Muscle of arm (tissue), 14 donors: Measurements from ENCODE around the gene CCNG2. TPM values are rescaled to one million over a fixed set of nuclear protein-coding genes. Genes with fewer than 3 reads are reported as not detected.
"Not testable (repeated sequence)": the region's sequence is repeated elsewhere in the genome, so short reads cannot be mapped to it uniquely, and the experiment has no call there.

Experiments
- DNase-seq: peaks from one replicate; pipeline ENCODE4 v3.0.0-alpha.2; 2013
- long read RNA-seq, 11 donors: transcript quantifications; one replicate each; lab custom pipeline, GENCODE V29; 2026
- polyA plus RNA-seq, 12 donors: library from polyadenylated mRNA; unstranded; fragments of 120-200 nt; gene quantifications; one replicate each; pipeline ENCODE4 v1.2.1, GENCODE V29; 2013; ENCODE audit not compliant: insufficient read length in 12 of 12

The CCNG2 gene
- 100 to 1,000 TPM in 10 of 12 donors, 10 to 100 TPM in 1, not detected in 1; 82.7 to 184 (median 135) TPM for polyA plus RNA-seq
- long read RNA-seq, donor 1, full-length matches to known transcripts: 28 of 362 reads
- long read RNA-seq, donor 1, partial matches to known transcripts: 326 of 362 reads
- long read RNA-seq, donor 1, other reads (novel, unspliced or antisense): 8 of 362 reads
- long read RNA-seq, donor 2, full-length matches to known transcripts: 41 of 48 reads
- long read RNA-seq, donor 2, partial matches to known transcripts: 0 of 48 reads
- long read RNA-seq, donor 2, other reads (novel, unspliced or antisense): 7 of 48 reads
- long read RNA-seq, donor 3, full-length matches to known transcripts: 6 of 69 reads
- long read RNA-seq, donor 3, partial matches to known transcripts: 63 of 69 reads
- long read RNA-seq, donor 3, other reads (novel, unspliced or antisense): 0 of 69 reads
- long read RNA-seq, donor 4, full-length matches to known transcripts: 9 of 9 reads
- long read RNA-seq, donor 4, partial matches to known transcripts: 0 of 9 reads
- long read RNA-seq, donor 4, other reads (novel, unspliced or antisense): 0 of 9 reads
- long read RNA-seq, donor 5, full-length matches to known transcripts: 36 of 79 reads
- long read RNA-seq, donor 5, partial matches to known transcripts: 33 of 79 reads
- long read RNA-seq, donor 5, other reads (novel, unspliced or antisense): 10 of 79 reads
- long read RNA-seq, donor 6, full-length matches to known transcripts: 14 of 14 reads
- long read RNA-seq, donor 6, partial matches to known transcripts: 0 of 14 reads
- long read RNA-seq, donor 6, other reads (novel, unspliced or antisense): 0 of 14 reads
- long read RNA-seq, donor 7, full-length matches to known transcripts: 5 of 5 reads
- long read RNA-seq, donor 7, partial matches to known transcripts: 0 of 5 reads
- long read RNA-seq, donor 7, other reads (novel, unspliced or antisense): 0 of 5 reads
- long read RNA-seq, donor 8, full-length matches to known transcripts: 39 of 50 reads
- long read RNA-seq, donor 8, partial matches to known transcripts: 0 of 50 reads
- long read RNA-seq, donor 8, other reads (novel, unspliced or antisense): 11 of 50 reads
- long read RNA-seq, donor 9, full-length matches to known transcripts: 12 of 74 reads
- long read RNA-seq, donor 9, partial matches to known transcripts: 62 of 74 reads
- long read RNA-seq, donor 9, other reads (novel, unspliced or antisense): 0 of 74 reads
- long read RNA-seq, donor 10, full-length matches to known transcripts: 24 of 173 reads
- long read RNA-seq, donor 10, partial matches to known transcripts: 142 of 173 reads
- long read RNA-seq, donor 10, other reads (novel, unspliced or antisense): 7 of 173 reads
- long read RNA-seq, donor 11, full-length matches to known transcripts: 26 of 40 reads
- long read RNA-seq, donor 11, partial matches to known transcripts: 0 of 40 reads
- long read RNA-seq, donor 11, other reads (novel, unspliced or antisense): 14 of 40 reads

GRCh38 chr4:77156912-77157858, at the start of gene CCNG2:
Gene CCNG2, plus strand, starts transcription at chr4:77157207. Its CDS starts 1,326 bp downstream, at chr4:77158533.
- peak; percentile 97 for DNase-seq

- DNase-seq: no peak
Observed at GRCh38 chr4:77110730-77111129, 46.3 kb upstream of the CCNG2 start.

- no peak for DNase-seq
Observed at GRCh38 chr4:77113069-77113468, 43.9 kb upstream of the CCNG2 start.

- no peak for DNase-seq
Observed at GRCh38 chr4:77117721-77118120, 39.3 kb upstream of the CCNG2 start.

- no peak for DNase-seq
Observed at GRCh38 chr4:77120886-77121508, 36.0 kb upstream of the CCNG2 start.

GRCh38 chr4:77121736-77122240, 35.2 kb upstream of the CCNG2 start:
- DNase-seq: no peak

- no peak for DNase-seq
Observed at GRCh38 chr4:77122656-77123055, 34.4 kb upstream of the CCNG2 start.

- no peak for DNase-seq
Observed at GRCh38 chr4:77123411-77123810, 33.6 kb upstream of the CCNG2 start.

GRCh38 chr4:77124576-77124975, 32.4 kb upstream of the CCNG2 start:
- no peak for DNase-seq

GRCh38 chr4:77125961-77126360, 31.0 kb upstream of the CCNG2 start:
- no peak for DNase-seq

- no peak for DNase-seq
Observed at GRCh38 chr4:77126809-77127208, 30.2 kb upstream of the CCNG2 start.

GRCh38 chr4:77127215-77127614, 29.8 kb upstream of the CCNG2 start:
- DNase-seq: no peak

- DNase-seq: no peak
Observed at GRCh38 chr4:77127837-77128621, 29.0 kb upstream of the CCNG2 start.

GRCh38 chr4:77132652-77133312, 24.2 kb upstream of the CCNG2 start:
- no peak for DNase-seq

- DNase-seq: not testable (repeated sequence)
Observed at GRCh38 chr4:77137448-77137847, 19.6 kb upstream of the CCNG2 start.

GRCh38 chr4:77141964-77142645, 14.9 kb upstream of the CCNG2 start:
- no peak for DNase-seq

- DNase-seq: no peak
Observed at GRCh38 chr4:77142646-77143028, 14.4 kb upstream of the CCNG2 start.
